ENCODE results near the gene FAM210A. TPM values are rescaled to one million over a fixed set of nuclear protein-coding genes. Genes with fewer than 3 reads are reported as not detected.

FAM210A gene
- total RNA-seq, 1 experiment from 2014 or later, result 29.3 TPM

- Histone ChIP-seq H3F3A (ENCODE audit: insufficient read depth, low read depth) (no peaks in the 10 kb centered on the region), H3K79me2 (ENCODE audit: low read depth) (no peaks in the 10 kb centered on the region), H3K4me2 (no peak overlapping the region), H3K27ac (no peak overlapping the region), H3K27me3 (ENCODE audit: insufficient read depth, low read depth) (no peaks in the 10 kb centered on the region), H3K9me3 (ENCODE audit: insufficient read depth, low read depth) (no peaks in the 10 kb centered on the region), H3K36me3 (ENCODE audit: low read depth) (no peaks in the 10 kb centered on the region), H4K20me1 (ENCODE audit: insufficient read depth) (no peaks in the 10 kb centered on the region), H3K4me3 (no peak overlapping the region), H3K4me1 (replicated peaks; ENCODE audit: insufficient read depth) (no peaks in the 10 kb centered on the region), H3K9me2 (ENCODE audit: insufficient read depth) (no peaks in the 10 kb centered on the region), H2AFZ (no peak overlapping the region)
- no TSS peak for BruUV-seq (replicated peaks)
- POLR2A ChIA-PET (ENCODE audit: unreplicated experiment), result no interaction called here
- DNase-seq, result no peak
- no peak for TF ChIP-seq CTCF (conservative IDR thresholded peaks at IDR 0.05)
- no peak for TF ChIP-seq EZH2 (IDR thresholded peaks at IDR 0.05; ENCODE audit: low read depth)
- intact Hi-C loops (cut with micrococcal nuclease; ENCODE audit: unreplicated experiment), result no loop called here
- CTCF ChIA-PET, result no interaction called here
These were observed 67.7 kb downstream of the FAM210A start for GRCh38 chr18:13658436-13659204.

- Histone ChIP-seq H3K4me2 (no peak overlapping the region), H2AFZ (no peak overlapping the region), H3K4me3 (no peak overlapping the region), H3F3A (ENCODE audit: insufficient read depth, low read depth) (no peaks in the 10 kb centered on the region), H3K27ac (no peak overlapping the region), H4K20me1 (ENCODE audit: insufficient read depth) (no peaks in the 10 kb centered on the region), H3K4me1 (replicated peaks; ENCODE audit: insufficient read depth) (no peaks in the 10 kb centered on the region), H3K9me2 (ENCODE audit: insufficient read depth) (no peaks in the 10 kb centered on the region), H3K27me3 (ENCODE audit: insufficient read depth, low read depth) (no peaks in the 10 kb centered on the region), H3K79me2 (ENCODE audit: low read depth) (no peaks in the 10 kb centered on the region), H3K9me3 (ENCODE audit: insufficient read depth, low read depth) (no peaks in the 10 kb centered on the region), H3K36me3 (ENCODE audit: low read depth) (no peaks in the 10 kb centered on the region)
- CTCF ChIA-PET, result no interaction called here
- DNase-seq, result no peak
- intact Hi-C loops (cut with micrococcal nuclease; ENCODE audit: unreplicated experiment), result no loop called here
- BruUV-seq (replicated peaks), result no TSS peak
- POLR2A ChIA-PET (ENCODE audit: unreplicated experiment), result no interaction called here
- no peak for TF ChIP-seq CTCF (conservative IDR thresholded peaks at IDR 0.05)
- TF ChIP-seq EZH2 (IDR thresholded peaks at IDR 0.05; ENCODE audit: low read depth), result no peak
These were observed 68.4 kb downstream of the FAM210A start for GRCh38 chr18:13657974-13658373.

GRCh38 chr18:13653746-13654433 is 72.5 kb downstream of the FAM210A start:
- no peak overlapping the region for H3K4me2 ChIP-seq
- no peak overlapping the region for H3K4me3 ChIP-seq
- H4K20me1 ChIP-seq (ENCODE audit: insufficient read depth), result no peaks in the 10 kb centered on the region
- H3K9me2 ChIP-seq (ENCODE audit: insufficient read depth), result no peaks in the 10 kb centered on the region
- DNase-seq, result no peak
- H3K27me3 ChIP-seq (ENCODE audit: insufficient read depth, low read depth), result no peaks in the 10 kb centered on the region
- intact Hi-C loops (cut with micrococcal nuclease; ENCODE audit: unreplicated experiment), result no loop called here
- BruUV-seq (replicated peaks), result no TSS peak
- no peak for TF ChIP-seq CTCF (conservative IDR thresholded peaks at IDR 0.05)
- TF ChIP-seq EZH2 (IDR thresholded peaks at IDR 0.05; ENCODE audit: low read depth), result no peak
- H3K9me3 ChIP-seq (ENCODE audit: insufficient read depth, low read depth), result no peaks in the 10 kb centered on the region
- ChIA-PET CTCF (no interaction called here), POLR2A (ENCODE audit: unreplicated experiment) (no interaction called here)
- H3K27ac ChIP-seq, result no peak overlapping the region
- H2AFZ ChIP-seq, result no peak overlapping the region
- no peaks in the 10 kb centered on the region for H3K79me2 ChIP-seq (ENCODE audit: low read depth)
- H3K4me1 ChIP-seq (replicated peaks; ENCODE audit: insufficient read depth), result no peaks in the 10 kb centered on the region
- H3K36me3 ChIP-seq (ENCODE audit: low read depth), result no peaks in the 10 kb centered on the region
- no peaks in the 10 kb centered on the region for H3F3A ChIP-seq (ENCODE audit: insufficient read depth, low read depth)
